HG02938 (cell line): Measurements from ENCODE around the gene MRPL37.
"Not testable (repeated sequence)": the region's sequence is repeated elsewhere in the genome, so short reads cannot be mapped to it uniquely, and the experiment has no call there.

Source experiments
- ATAC-seq: cut with Tn5 transposase; IDR thresholded peaks from one replicate; pipeline ENCODE4 v1.9.1; 2021; ENCODE audit warnings: mild to moderate bottlenecking, moderate library complexity; ENCODE audit not compliant: unreplicated experiment

Gene MRPL37

GRCh38 chr1:54172614-54173599 lies 27.1 kb upstream of the MRPL37 start:
- no peak for ATAC-seq

- ATAC-seq = no peak
These were observed 26.3 kb upstream of the MRPL37 start for GRCh38 chr1:54173681-54174080.

- no peak for ATAC-seq
These were observed 25.9 kb upstream of the MRPL37 start for GRCh38 chr1:54174106-54174505.

- ATAC-seq = no peak
These were observed 23.2 kb upstream of the MRPL37 start for GRCh38 chr1:54176621-54177327.

- no peak for ATAC-seq
These were observed 22.2 kb upstream of the MRPL37 start for GRCh38 chr1:54177726-54178125.

GRCh38 chr1:54178296-54179070 lies 21.5 kb upstream of the MRPL37 start:
- no peak for ATAC-seq

- ATAC-seq = no peak
These were observed 19.1 kb upstream of the MRPL37 start for GRCh38 chr1:54180701-54181360.

- ATAC-seq = no peak
These were observed 13.9 kb upstream of the MRPL37 start for GRCh38 chr1:54186056-54186455.

GRCh38 chr1:54188291-54188690 lies 11.7 kb upstream of the MRPL37 start:
- no peak for ATAC-seq

GRCh38 chr1:54190526-54190925 lies 9.4 kb upstream of the MRPL37 start:
- no peak for ATAC-seq

GRCh38 chr1:54191525-54191924 lies 8.4 kb upstream of the MRPL37 start:
- no peak for ATAC-seq

GRCh38 chr1:54193453-54193852 lies 6.5 kb upstream of the MRPL37 start:
- ATAC-seq = no peak

GRCh38 chr1:54199151-54199764 lies 709 bp upstream of the MRPL37 start:
- ATAC-seq = no peak

GRCh38 chr1:54200519-54200997 lies 591 bp downstream of the MRPL37 start:
- ATAC-seq = peak; percentile 15

GRCh38 chr1:54204199-54204598 lies 4.2 kb downstream of the MRPL37 start:
- no peak for ATAC-seq

- ATAC-seq = no peak
These were observed 7.3 kb downstream of the MRPL37 start for GRCh38 chr1:54207287-54207686.

GRCh38 chr1:54207896-54208295 lies 7.9 kb downstream of the MRPL37 start:
- ATAC-seq = not testable (repeated sequence)

GRCh38 chr1:54212872-54213271 lies 12.9 kb downstream of the MRPL37 start:
- no peak for ATAC-seq

- ATAC-seq = no peak
These were observed 15.6 kb downstream of the MRPL37 start for GRCh38 chr1:54215523-54215922.
